Upper lobe of left lung (tissue), 6 donors: Measurements from ENCODE around the gene CARD11. TPM values are rescaled to one million over a fixed set of nuclear protein-coding genes. Genes with fewer than 3 reads are reported as not detected.

Experiments
- ATAC-seq, 2 donors: fragments of 200-7000 bp; cut with Tn5 transposase; one replicate each; pipeline ENCODE4 v1.9.1; 2022; ENCODE audit warnings: mild to moderate bottlenecking in 2 of 2, moderate library complexity in 2 of 2; ENCODE audit not compliant: low FRiP score in 2 of 2
- DNase-seq, 2 donors: peaks; one replicate each; pipeline ENCODE4 v3.0.0-alpha.2; 2019 to 2020
- H3K27ac ChIP-seq, 4 donors: fragments of 200-600 bp; sonication (generic); one replicate each; pipeline ENCODE4 v1.5.1; 2016 to 2019
- H3K27me3 ChIP-seq, 4 donors: fragments of 200-600 bp; sonication (generic); one replicate each; pipeline ENCODE4 v1.5.1; 2017 to 2019
- H3K36me3 ChIP-seq, 4 donors: fragments of 200-600 bp; sonication (generic); one replicate each; pipeline ENCODE4 v1.5.1; 2016 to 2019
- H3K4me1 ChIP-seq, 4 donors: fragments of 200-600 bp; sonication (generic); one replicate each; pipeline ENCODE4 v1.5.1; 2018 to 2019
- H3K4me3 ChIP-seq, 4 donors: fragments of 200-600 bp; sonication (generic); one replicate each; pipeline ENCODE4 v1.5.1; 2017 to 2019; ENCODE audit warnings: mild to moderate bottlenecking in 2 of 4, moderate library complexity in 1 of 4
- H3K9me3 ChIP-seq, 4 donors: fragments of 200-600 bp; sonication (generic); one replicate each; pipeline ENCODE4 v1.5.1; 2018 to 2019
- EP300 ChIP-seq, 4 donors: sonication (generic); formaldehyde crosslinking; IDR thresholded peaks; one replicate each; pipeline ENCODE4 v1.5.1; 2017; ENCODE audit warnings: antibody characterized with exemption in 4 of 4, control low read depth in 2 of 4
- POLR2A ChIP-seq, 4 donors: fragments of 450-650 bp; IDR thresholded peaks; one replicate each; pipeline ENCODE4 v1.5.1; 2016 to 2017; ENCODE audit warnings: antibody characterized with exemption in 4 of 4, mild to moderate bottlenecking in 2 of 4
- POLR2AphosphoS5 ChIP-seq, 2 donors: sonication (generic); formaldehyde crosslinking; IDR thresholded peaks; one replicate each; pipeline ENCODE4 v1.5.1; 2017; ENCODE audit warnings: antibody characterized with exemption in 2 of 2
- WGBS, 2 donors: methylation state at CpG; one replicate each; pipeline ENCODE4 v1.1.5; 2017 to 2018; 5-methylcytosine and 5-hydroxymethylcytosine counted together
- total RNA-seq, 6 donors: library from RNA; depleted of rRNA in 4 of 6; stranded (reverse); fragments of >200 nt in 4 of 6; gene quantifications; one replicate each; pipeline versions ENCODE4 v1.1.0 to v1.2.1, GENCODE V29; 2016 to 2021
- TF ChIP-seq, protein P1 (sequence below), 6 experiments: fragments of 450-650 bp in 4 of 6; fragments of 200-600 bp in 2 of 6; sonication (generic) in 2 of 6; IDR thresholded peaks; one replicate each; pipeline ENCODE4 v1.5.1; 2016 to 2019; ENCODE audit warnings: antibody characterized with exemption in 6 of 6
- donor health status: DM: no; HTN: no; CAD: no; lungs with moderate emphysema.
- donor health status: DM: no; HTN: yes; CAD: no; lungs with severe emphysema.

CARD11 gene
- total RNA-seq, 6 donors from 2014 or later = 2.8 to 16.8 (median 6.8) TPM

DNA sequence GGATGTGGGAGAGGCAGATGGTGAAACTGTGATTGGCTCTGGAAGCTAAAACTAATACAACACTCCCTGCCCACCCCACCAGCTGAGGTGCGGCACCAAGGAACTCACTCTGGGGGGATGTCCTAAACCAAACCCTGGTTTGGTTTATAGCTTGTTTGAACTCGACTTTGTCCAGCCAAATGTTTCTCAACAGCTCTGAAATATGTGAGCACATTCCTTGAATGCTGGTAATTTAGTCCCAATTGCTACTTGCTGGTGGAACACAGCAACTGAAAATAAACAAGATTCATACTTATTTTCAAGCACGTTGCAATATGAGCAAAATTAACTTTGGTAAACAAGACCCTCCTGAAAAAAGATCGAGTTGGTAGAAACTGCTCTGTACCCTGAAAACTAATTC is 39.7 kb upstream of the CARD11 start:
- Histone ChIP-seq H3K36me3 (no peaks in the 10 kb centered on the region), H3K27ac (no peak overlapping the region), H3K4me1 (no peaks in the 10 kb centered on the region), H3K9me3 (no peaks in the 10 kb centered on the region), H3K27me3 (no peaks in the 10 kb centered on the region), H3K4me3 (no peak overlapping the region)
- no peak for DNase-seq
- WGBS, 2 donors = 48 to 52% methylated on average over 4 of the region's 4 CpGs
- no peak for TF ChIP-seq POLR2A (IDR thresholded peaks at IDR 0.05)
- no peak for TF ChIP-seq EP300 (IDR thresholded peaks at IDR 0.05)
- no peak for TF ChIP-seq POLR2AphosphoS5 (IDR thresholded peaks at IDR 0.05)
- TF ChIP-seq, protein P1, sequence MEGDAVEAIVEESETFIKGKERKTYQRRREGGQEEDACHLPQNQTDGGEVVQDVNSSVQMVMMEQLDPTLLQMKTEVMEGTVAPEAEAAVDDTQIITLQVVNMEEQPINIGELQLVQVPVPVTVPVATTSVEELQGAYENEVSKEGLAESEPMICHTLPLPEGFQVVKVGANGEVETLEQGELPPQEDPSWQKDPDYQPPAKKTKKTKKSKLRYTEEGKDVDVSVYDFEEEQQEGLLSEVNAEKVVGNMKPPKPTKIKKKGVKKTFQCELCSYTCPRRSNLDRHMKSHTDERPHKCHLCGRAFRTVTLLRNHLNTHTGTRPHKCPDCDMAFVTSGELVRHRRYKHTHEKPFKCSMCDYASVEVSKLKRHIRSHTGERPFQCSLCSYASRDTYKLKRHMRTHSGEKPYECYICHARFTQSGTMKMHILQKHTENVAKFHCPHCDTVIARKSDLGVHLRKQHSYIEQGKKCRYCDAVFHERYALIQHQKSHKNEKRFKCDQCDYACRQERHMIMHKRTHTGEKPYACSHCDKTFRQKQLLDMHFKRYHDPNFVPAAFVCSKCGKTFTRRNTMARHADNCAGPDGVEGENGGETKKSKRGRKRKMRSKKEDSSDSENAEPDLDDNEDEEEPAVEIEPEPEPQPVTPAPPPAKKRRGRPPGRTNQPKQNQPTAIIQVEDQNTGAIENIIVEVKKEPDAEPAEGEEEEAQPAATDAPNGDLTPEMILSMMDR (IDR thresholded peaks at IDR 0.05) = no peak
- no peak for ATAC-seq

DNA sequence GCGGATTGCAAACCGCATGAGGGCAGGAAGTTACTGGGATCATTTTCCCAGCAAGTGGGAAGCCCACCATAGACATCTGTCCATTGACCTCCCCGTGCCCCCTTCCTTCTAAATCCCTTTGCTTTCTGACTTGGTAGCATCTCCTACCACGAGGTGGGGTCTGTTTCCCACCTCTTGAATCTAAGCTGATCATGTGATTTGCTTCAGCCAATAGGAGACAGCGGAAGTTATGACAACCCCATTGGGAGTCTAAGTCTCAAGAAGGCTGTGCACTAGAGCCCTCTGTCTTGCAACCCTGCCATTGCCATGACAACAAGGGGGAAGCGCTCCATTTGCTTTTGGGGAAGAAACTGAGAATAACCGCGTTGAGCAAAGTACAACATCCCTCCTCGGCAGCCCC is 39.2 kb upstream of the CARD11 start:
- no peak overlapping the region for H3K4me3 ChIP-seq
- ATAC-seq = no peak
- 78 to 85% methylated on average over 9 of the region's 9 CpGs for WGBS, 2 donors

DNA sequence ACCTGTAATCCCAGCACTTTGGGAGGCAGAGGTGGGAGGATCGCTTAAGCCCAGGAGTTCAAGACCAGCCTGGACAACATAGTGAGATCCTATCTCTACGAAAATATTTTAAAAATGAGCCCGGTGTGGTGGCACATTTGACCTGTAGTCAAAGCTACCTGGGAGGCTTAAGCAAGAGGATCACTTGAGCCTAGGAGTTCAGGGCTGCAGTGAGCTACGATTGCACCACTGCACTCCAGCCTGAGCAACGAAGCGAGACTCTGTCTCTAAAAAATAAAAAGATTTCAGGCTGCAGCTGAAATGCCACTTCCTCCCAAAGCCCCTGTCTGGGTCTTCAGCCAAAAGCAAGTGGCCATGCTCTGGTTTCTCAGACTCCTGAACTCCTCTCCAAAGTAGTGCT is 38.7 kb upstream of the CARD11 start:
- ATAC-seq = no peak
- Histone ChIP-seq H3K9me3 (no peaks in the 10 kb centered on the region), H3K4me3 (no peak overlapping the region), H3K27ac (no peak overlapping the region), H3K4me1 (no peaks in the 10 kb centered on the region), H3K36me3 (no peaks in the 10 kb centered on the region), H3K27me3 (no peaks in the 10 kb centered on the region)
- TF ChIP-seq POLR2A (IDR thresholded peaks at IDR 0.05) = no peak
- TF ChIP-seq EP300 (IDR thresholded peaks at IDR 0.05) = no peak
- TF ChIP-seq, protein P1 (IDR thresholded peaks at IDR 0.05) = no peak
- TF ChIP-seq POLR2AphosphoS5 (IDR thresholded peaks at IDR 0.05) = no peak
- 65 to 84% methylated on average over 6 of the region's 6 CpGs for WGBS, 2 donors
- no peak for DNase-seq

More for the DNA sequence above, 39.2 kb upstream of the CARD11 start:
- Histone ChIP-seq H3K4me1 (no peaks in the 10 kb centered on the region), H3K9me3 (no peaks in the 10 kb centered on the region), H3K27ac (no peak overlapping the region), H3K36me3 (no peaks in the 10 kb centered on the region), H3K27me3 (no peaks in the 10 kb centered on the region)
- no peak for DNase-seq
- TF ChIP-seq, protein P1 (IDR thresholded peaks at IDR 0.05) = no peak
- TF ChIP-seq EP300 (IDR thresholded peaks at IDR 0.05) (no peak), POLR2AphosphoS5 (IDR thresholded peaks at IDR 0.05) (no peak), POLR2A (IDR thresholded peaks at IDR 0.05) (no peak)

DNA sequence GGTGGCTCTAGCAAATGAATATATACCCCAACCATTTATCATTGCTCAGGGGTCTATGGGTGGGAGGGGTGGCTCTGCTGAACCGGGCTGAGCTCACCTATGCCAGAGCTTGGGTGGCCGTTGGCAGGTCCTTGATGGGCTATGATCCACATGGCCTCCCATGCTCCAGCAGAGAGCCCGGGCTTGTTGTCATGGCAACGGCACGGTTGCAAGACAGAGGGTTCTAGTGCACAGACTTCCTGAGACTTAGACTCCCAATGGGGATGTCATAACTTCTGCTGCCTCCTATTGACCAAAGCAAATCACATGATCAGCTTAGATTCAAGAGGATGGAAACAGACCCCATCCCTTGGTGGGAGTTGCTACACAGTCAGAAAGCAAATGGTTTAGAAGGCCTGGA is 36.4 kb upstream of the CARD11 start:
- Histone ChIP-seq H3K9me3 (peaks cover 0 to 16% (median 7%) of the 10 kb centered on the region in 4 donors), H3K27me3 (no peaks in the 10 kb centered on the region), H3K36me3 (no peaks in the 10 kb centered on the region), H3K4me3 (no peak overlapping the region), H3K4me1 (no peaks in the 10 kb centered on the region), H3K27ac (no peak overlapping the region)
- TF ChIP-seq POLR2A (IDR thresholded peaks at IDR 0.05) = no peak
- TF ChIP-seq EP300 (IDR thresholded peaks at IDR 0.05) = no peak
- TF ChIP-seq, protein P1 (IDR thresholded peaks at IDR 0.05) = no peak
- TF ChIP-seq POLR2AphosphoS5 (IDR thresholded peaks at IDR 0.05) = no peak
- no peak for ATAC-seq
- DNase-seq = no peak
- WGBS, 2 donors = 65% methylated on average over 5 of the region's 5 CpGs; no CpG with 5 or more reads in 1 of the 2 donors

DNA sequence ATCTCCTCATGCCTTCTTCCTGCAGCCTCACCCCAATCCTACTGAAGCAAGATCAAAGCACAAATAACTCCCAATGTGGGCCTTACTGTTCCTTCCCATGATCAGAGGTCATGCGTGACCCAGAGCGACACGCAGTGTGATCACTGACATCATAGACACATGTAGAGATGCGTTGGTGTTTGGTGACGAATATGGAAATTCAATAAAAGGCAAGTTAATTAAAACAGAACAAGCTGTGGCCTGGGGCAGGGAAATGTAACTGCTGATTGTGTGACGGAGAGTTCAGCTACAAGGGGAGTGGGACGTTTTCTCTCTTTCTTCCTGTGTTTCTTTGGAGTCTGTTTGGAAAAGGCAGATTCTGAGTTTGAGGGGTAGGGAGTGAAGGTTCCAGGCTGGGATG is 34.8 kb upstream of the CARD11 start:
- H3K27me3 ChIP-seq = no peaks in the 10 kb centered on the region
- H3K4me1 ChIP-seq = no peaks in the 10 kb centered on the region
- DNase-seq (no peak), ATAC-seq (no peak)
- no peak overlapping the region for H3K27ac ChIP-seq
- peaks cover 0 to 16% (median 7%) of the 10 kb centered on the region in 4 donors for H3K9me3 ChIP-seq
- H3K36me3 ChIP-seq = no peaks in the 10 kb centered on the region
- TF ChIP-seq EP300 (IDR thresholded peaks at IDR 0.05) = no peak
- no peak for TF ChIP-seq POLR2AphosphoS5 (IDR thresholded peaks at IDR 0.05)
- TF ChIP-seq POLR2A (IDR thresholded peaks at IDR 0.05) = no peak
- TF ChIP-seq, protein P1 (IDR thresholded peaks at IDR 0.05) = no peak
- 71 to 83% methylated on average over 7 of the region's 7 CpGs for WGBS, 2 donors
- H3K4me3 ChIP-seq = no peak overlapping the region
